H1 (cell line): ENCODE measurements around the gene CHTF8.

Experiments
- CTCF ChIP-seq, 3 experiments: IDR thresholded peaks; 1 replicate in 2 of 3; 2 replicates in 1 of 3; pipeline versions ENCODE4 v1.5.1 to v1.6.1; 2011; ENCODE audit warnings: low read length in 3 of 3, mild to moderate bottlenecking in 3 of 3, inconsistent platforms in 2 of 3, low read depth in 1 of 3, moderate library complexity in 1 of 3; ENCODE audit not compliant: insufficient read depth in 1 of 3; ENCODE audit errors: control extremely low read depth in 1 of 3
- EP300 ChIP-seq, 2 experiments: IDR thresholded peaks; 1 replicate in 1 of 2; 2 replicates in 1 of 2; pipeline ENCODE4 v1.6.1; 2011 to 2012; ENCODE audit warnings: low read depth in 2 of 2, low read length in 2 of 2, mild to moderate bottlenecking in 2 of 2, borderline replicate concordance in 1 of 2, inconsistent platforms in 1 of 2, moderate library complexity in 1 of 2
- HDAC2 ChIP-seq, 2 experiments: fragments of 300-600 bp in 1 of 2; sonication (generic) in 1 of 2; IDR thresholded peaks; 2 replicates each; pipeline ENCODE4 v1.6.1; 2011 to 2012; ENCODE audit warnings: low read depth in 2 of 2, low read length in 2 of 2, mild to moderate bottlenecking in 2 of 2, moderate library complexity in 2 of 2, borderline replicate concordance in 1 of 2, inconsistent platforms in 1 of 2
- JUN ChIP-seq: IDR thresholded peaks from 2 replicates; pipeline ENCODE4 v1.6.1; 2011; ENCODE audit warnings: low read depth, mild to moderate bottlenecking, improper control_type of control experiment, low read length
- RAD21 ChIP-seq, 2 experiments: IDR thresholded peaks in 1 of 2; conservative IDR thresholded peaks in 1 of 2; 2 replicates each; pipeline ENCODE4 v1.6.1; 2011; ENCODE audit warnings: low read depth in 2 of 2, low read length in 2 of 2, improper control_type of control experiment in 1 of 2, inconsistent platforms in 1 of 2, mild to moderate bottlenecking in 1 of 2, moderate library complexity in 1 of 2
- SP2 ChIP-seq: IDR thresholded peaks from 2 replicates; pipeline ENCODE4 v1.6.1; 2012; ENCODE audit warnings: mild to moderate bottlenecking, low read length, inconsistent platforms
- SP4 ChIP-seq: IDR thresholded peaks from 2 replicates; pipeline ENCODE4 v1.6.1; 2012; ENCODE audit warnings: low read length, inconsistent platforms
- TCF12 ChIP-seq: IDR thresholded peaks from 2 replicates; pipeline ENCODE4 v1.6.1; 2011; ENCODE audit warnings: low read depth, mild to moderate bottlenecking, low read length

GRCh38 chr16:69107316-69107962 is 24.9 kb downstream of the CHTF8 start:
- TF ChIP-seq TCF12 (no peak), RAD21 (IDR thresholded peaks at IDR 0.05 in 1 of 2, conservative IDR thresholded peaks at IDR 0.05 in 1 of 2; ENCODE audit: low read depth in 2 of 2, low read length in 2 of 2) (no peak; a peak in 1 of 4 replicates), SP2 (no peak), EP300 (IDR thresholded peaks at IDR 0.05; ENCODE audit: borderline replicate concordance in 1 of 2, low read depth in 2 of 2, low read length in 2 of 2) (no peak), CTCF (IDR thresholded peaks at IDR 0.05; ENCODE audit: control extremely low read depth in 1 of 3, insufficient read depth in 1 of 3, low read depth in 1 of 3, low read length in 3 of 3) (peak; percentile 7 to 38 (median 20)), SP4 (no peak), HDAC2 (IDR thresholded peaks at IDR 0.05; ENCODE audit: borderline replicate concordance in 1 of 2, low read depth in 2 of 2, low read length in 2 of 2) (no peak), JUN (no peak)
